Osteocyte (in vitro differentiated cells): ENCODE measurements around the gene EPHA3. TPM values are rescaled to one million over a fixed set of nuclear protein-coding genes. Genes with fewer than 3 reads are reported as not detected.

Source experiments
- DNase-seq: peaks from one replicate; pipeline ENCODE4 v3.0.0; 2021; ENCODE audit warnings: mixed read lengths; ENCODE audit not compliant: unreplicated experiment; ENCODE audit errors: extremely low spot score
- H3K27ac Mint-ChIP-seq: one replicate; pipeline ENCODE4 v1.8.0; 2021; ENCODE audit warnings: mild to moderate bottlenecking, mixed read lengths; ENCODE audit not compliant: unreplicated experiment
- H3K27me3 Mint-ChIP-seq: one replicate; pipeline ENCODE4 v1.8.0; 2021; ENCODE audit warnings: mixed read lengths; ENCODE audit not compliant: unreplicated experiment
- H3K36me3 Mint-ChIP-seq: one replicate; pipeline ENCODE4 v1.8.0; 2021; ENCODE audit warnings: mixed read lengths; ENCODE audit not compliant: unreplicated experiment
- H3K4me1 Mint-ChIP-seq: one replicate; pipeline ENCODE4 v1.8.0; 2021; ENCODE audit warnings: mixed read lengths; ENCODE audit not compliant: unreplicated experiment
- H3K4me3 Mint-ChIP-seq: one replicate; pipeline ENCODE4 v1.8.0; 2021; ENCODE audit warnings: mild to moderate bottlenecking, moderate library complexity, mixed read lengths; ENCODE audit not compliant: unreplicated experiment
- H3K9me3 Mint-ChIP-seq: one replicate; pipeline ENCODE4 v1.8.0; 2021; ENCODE audit warnings: mixed read lengths; ENCODE audit not compliant: unreplicated experiment
- CTCF ChIP-seq: fragments of 200-600 bp; sonication (generic); IDR thresholded peaks from 2 replicates; pipeline ENCODE4 v1.5.0; 2021; ENCODE audit warnings: antibody characterized with exemption, mild to moderate bottlenecking, moderate library complexity
- total RNA-seq: library from RNA; stranded (reverse); gene quantifications from 2 replicates; pipeline ENCODE4 v1.2.1, GENCODE V29; 2021

Gene EPHA3
- total RNA-seq, 1 donor from 2014 or later = 0.94 TPM

GRCh38 chr3:89455240-89455639, 347.8 kb downstream of the EPHA3 start:
- DNase-seq = no peak
- no peak for TF ChIP-seq CTCF
- H3K4me1 Mint-ChIP-seq = no peaks in the 10 kb centered on the region
- no peak overlapping the region for H3K27ac Mint-ChIP-seq
- no peaks in the 10 kb centered on the region for H3K36me3 Mint-ChIP-seq
- no peak overlapping the region for H3K4me3 Mint-ChIP-seq
- H3K9me3 Mint-ChIP-seq = no peaks in the 10 kb centered on the region
- peaks cover 17% of the 10 kb centered on the region for H3K27me3 Mint-ChIP-seq

DNA sequence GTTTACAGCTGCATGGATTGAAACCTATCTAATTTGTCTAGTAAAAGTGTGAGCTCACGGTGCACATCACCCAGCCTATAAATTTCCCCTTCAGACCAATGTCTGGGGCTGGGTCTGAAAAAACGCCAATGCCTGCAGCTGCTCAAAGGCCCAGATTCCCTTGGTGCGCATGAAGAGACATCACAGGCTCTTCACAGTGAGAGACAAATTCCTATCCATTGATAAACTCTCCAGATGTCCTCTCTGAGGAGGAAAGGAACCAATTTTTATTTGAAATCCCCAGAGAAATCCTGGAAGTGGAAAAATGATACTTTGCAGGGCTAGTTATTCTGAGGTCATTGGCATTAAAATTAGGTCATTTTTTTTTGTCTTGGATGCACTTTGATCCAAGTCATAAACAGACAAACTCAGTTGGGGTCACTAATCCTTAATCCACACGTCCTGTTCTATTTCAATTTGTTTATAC, 360.5 kb downstream of the EPHA3 start:
- no peak for TF ChIP-seq CTCF
- no peak overlapping the region for H3K4me3 Mint-ChIP-seq
- no peak overlapping the region for H3K27ac Mint-ChIP-seq
- no peaks in the 10 kb centered on the region for H3K9me3 Mint-ChIP-seq
- H3K27me3 Mint-ChIP-seq = no peaks in the 10 kb centered on the region
- DNase-seq = no peak
- H3K4me1 Mint-ChIP-seq = no peaks in the 10 kb centered on the region
- no peaks in the 10 kb centered on the region for H3K36me3 Mint-ChIP-seq

- Mint-ChIP-seq H3K27me3 (no peaks in the 10 kb centered on the region), H3K4me1 (no peaks in the 10 kb centered on the region), H3K4me3 (no peak overlapping the region), H3K27ac (no peak overlapping the region), H3K36me3 (no peaks in the 10 kb centered on the region), H3K9me3 (no peaks in the 10 kb centered on the region)
- no peak for TF ChIP-seq CTCF
- DNase-seq = no peak
Measured at GRCh38 chr3:89472101-89472500, 364.7 kb downstream of the EPHA3 start.

DNA sequence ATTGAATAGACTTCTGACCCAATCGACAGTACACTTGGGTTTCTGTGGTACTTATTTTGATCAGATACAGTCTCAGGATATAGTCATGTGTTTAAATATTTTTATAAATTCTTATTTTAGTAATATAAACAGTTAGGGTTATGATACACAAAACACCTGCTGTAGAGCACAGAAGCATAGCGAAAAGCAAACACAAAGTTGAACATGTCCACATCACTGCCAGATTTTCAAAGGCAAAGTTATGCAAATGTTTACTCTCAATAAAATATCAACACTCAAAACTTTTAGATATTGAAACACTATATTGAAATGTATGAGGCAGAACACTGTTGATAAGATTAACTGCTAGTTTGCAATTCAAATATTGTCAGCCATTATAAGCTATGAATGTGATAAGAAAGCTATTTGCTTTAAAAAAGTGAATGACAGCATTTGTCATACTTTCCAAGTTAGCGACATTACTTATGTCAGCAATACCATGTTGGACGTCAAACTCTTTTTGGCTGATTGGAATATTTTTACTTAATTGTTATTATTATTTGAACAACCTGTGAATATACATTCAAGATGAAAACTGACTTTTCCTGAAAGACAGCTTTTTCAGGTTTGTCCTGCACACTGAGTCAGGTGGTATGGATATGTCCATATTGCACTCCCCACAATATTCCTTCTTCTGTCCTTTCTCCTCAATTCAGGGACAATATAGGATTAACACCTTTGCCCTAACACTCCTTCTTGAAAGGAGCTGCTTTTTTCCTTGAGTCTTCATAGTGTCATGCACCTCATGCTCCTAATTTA, 367.1 kb downstream of the EPHA3 start:
- DNase-seq = no peak
- Mint-ChIP-seq H3K27me3 (no peaks in the 10 kb centered on the region), H3K9me3 (no peaks in the 10 kb centered on the region), H3K4me1 (no peaks in the 10 kb centered on the region), H3K36me3 (no peaks in the 10 kb centered on the region), H3K4me3 (no peak overlapping the region), H3K27ac (no peak overlapping the region)
- no peak for TF ChIP-seq CTCF

- no peak overlapping the region for H3K4me3 Mint-ChIP-seq
- H3K27ac Mint-ChIP-seq = no peak overlapping the region
- peaks cover 4% of the 10 kb centered on the region for H3K27me3 Mint-ChIP-seq
- H3K4me1 Mint-ChIP-seq = no peaks in the 10 kb centered on the region
- TF ChIP-seq CTCF = no peak
- H3K9me3 Mint-ChIP-seq = no peaks in the 10 kb centered on the region
- no peaks in the 10 kb centered on the region for H3K36me3 Mint-ChIP-seq
- no peak for DNase-seq
Measured at GRCh38 chr3:89488800-89489580, 381.6 kb downstream of the EPHA3 start.
